Endothelial cell (in vitro differentiated cells): Measurements from ENCODE around the gene MNAT1. TPM values are rescaled to one million over a fixed set of nuclear protein-coding genes. Genes with fewer than 3 reads are reported as not detected.

ENCODE experiments used
- DNase-seq: peaks from one replicate; pipeline ENCODE4 v3.0.0; 2021; ENCODE audit warnings: low spot score
- H3K27ac Mint-ChIP-seq: one replicate; pipeline ENCODE4 v1.8.0; 2021; ENCODE audit warnings: mixed read lengths, inconsistent platforms; ENCODE audit not compliant: unreplicated experiment
- H3K27me3 Mint-ChIP-seq: one replicate; pipeline ENCODE4 v1.8.0; 2021; ENCODE audit warnings: mild to moderate bottlenecking, moderate library complexity, mixed read lengths, inconsistent platforms; ENCODE audit not compliant: unreplicated experiment
- H3K36me3 Mint-ChIP-seq: one replicate; pipeline ENCODE4 v1.8.0; 2021; ENCODE audit warnings: mild to moderate bottlenecking, low read depth, mixed read lengths, inconsistent platforms; ENCODE audit not compliant: unreplicated experiment
- H3K4me1 Mint-ChIP-seq: one replicate; pipeline ENCODE4 v1.8.0; 2021; ENCODE audit warnings: mild to moderate bottlenecking, mixed read lengths, inconsistent platforms; ENCODE audit not compliant: unreplicated experiment
- H3K4me3 Mint-ChIP-seq: one replicate; pipeline ENCODE4 v1.8.0; 2021; ENCODE audit warnings: mild to moderate bottlenecking, mixed read lengths, inconsistent platforms; ENCODE audit not compliant: unreplicated experiment
- H3K9me3 Mint-ChIP-seq: one replicate; pipeline ENCODE4 v1.8.0; 2021; ENCODE audit warnings: mixed read lengths, inconsistent platforms; ENCODE audit not compliant: unreplicated experiment
- total RNA-seq: library from RNA; stranded (reverse); fragmentation: NEBNext Ultra II Directional; extraction: Animal tissue kit (Norgen Biotek cat#: 25700); gene quantifications from one replicate; pipeline ENCODE4 v1.2.1, GENCODE V29; 2021; ENCODE audit not compliant: unreplicated experiment
- TF ChIP-seq, protein P1 (sequence below): fragments of 200-600 bp; sonication (generic); IDR thresholded peaks from one replicate; pipeline ENCODE4 v1.5.0; 2021; ENCODE audit warnings: antibody characterized with exemption; ENCODE audit not compliant: unreplicated experiment

MNAT1 gene
- total RNA-seq, 1 donor from 2014 or later, result 27.8 TPM

GRCh38 chr14:60700598-60700997 lies 34.0 kb upstream of the MNAT1 start:
- H3K4me3 Mint-ChIP-seq, result no peak overlapping the region
- TF ChIP-seq, protein P1, sequence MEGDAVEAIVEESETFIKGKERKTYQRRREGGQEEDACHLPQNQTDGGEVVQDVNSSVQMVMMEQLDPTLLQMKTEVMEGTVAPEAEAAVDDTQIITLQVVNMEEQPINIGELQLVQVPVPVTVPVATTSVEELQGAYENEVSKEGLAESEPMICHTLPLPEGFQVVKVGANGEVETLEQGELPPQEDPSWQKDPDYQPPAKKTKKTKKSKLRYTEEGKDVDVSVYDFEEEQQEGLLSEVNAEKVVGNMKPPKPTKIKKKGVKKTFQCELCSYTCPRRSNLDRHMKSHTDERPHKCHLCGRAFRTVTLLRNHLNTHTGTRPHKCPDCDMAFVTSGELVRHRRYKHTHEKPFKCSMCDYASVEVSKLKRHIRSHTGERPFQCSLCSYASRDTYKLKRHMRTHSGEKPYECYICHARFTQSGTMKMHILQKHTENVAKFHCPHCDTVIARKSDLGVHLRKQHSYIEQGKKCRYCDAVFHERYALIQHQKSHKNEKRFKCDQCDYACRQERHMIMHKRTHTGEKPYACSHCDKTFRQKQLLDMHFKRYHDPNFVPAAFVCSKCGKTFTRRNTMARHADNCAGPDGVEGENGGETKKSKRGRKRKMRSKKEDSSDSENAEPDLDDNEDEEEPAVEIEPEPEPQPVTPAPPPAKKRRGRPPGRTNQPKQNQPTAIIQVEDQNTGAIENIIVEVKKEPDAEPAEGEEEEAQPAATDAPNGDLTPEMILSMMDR, result no peak
- H3K4me1 Mint-ChIP-seq, result no peaks in the 10 kb centered on the region
- H3K27ac Mint-ChIP-seq, result no peak overlapping the region
- H3K36me3 Mint-ChIP-seq, result no peaks in the 10 kb centered on the region
- no peak for DNase-seq
- H3K9me3 Mint-ChIP-seq, result no peaks in the 10 kb centered on the region
- no peaks in the 10 kb centered on the region for H3K27me3 Mint-ChIP-seq

DNA sequence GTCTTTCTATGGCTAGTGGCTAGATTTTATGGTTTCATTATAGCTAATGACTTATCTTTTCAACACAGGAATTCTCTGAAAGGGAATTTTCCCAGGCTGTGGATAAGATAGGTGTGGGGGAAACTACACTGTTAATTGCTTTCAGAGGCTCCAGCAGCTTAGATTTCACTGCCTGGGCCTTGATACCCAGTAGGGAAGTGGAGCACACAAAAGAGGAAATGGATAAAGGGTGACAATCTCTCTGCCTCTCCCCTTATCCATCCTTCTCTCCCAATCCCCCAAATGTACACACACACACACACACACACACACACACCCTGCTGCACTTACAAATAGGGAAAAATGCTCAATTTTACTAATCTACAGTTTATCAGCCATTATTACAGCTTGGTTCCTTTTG lies 29.5 kb upstream of the MNAT1 start:
- DNase-seq, result no peak
- H3K36me3 Mint-ChIP-seq, result no peaks in the 10 kb centered on the region
- no peaks in the 10 kb centered on the region for H3K4me1 Mint-ChIP-seq
- H3K27me3 Mint-ChIP-seq, result no peaks in the 10 kb centered on the region
- TF ChIP-seq, protein P1, result no peak
- H3K27ac Mint-ChIP-seq, result no peak overlapping the region
- H3K4me3 Mint-ChIP-seq, result no peak overlapping the region
- no peaks in the 10 kb centered on the region for H3K9me3 Mint-ChIP-seq

GRCh38 chr14:60707858-60708257 lies 26.7 kb upstream of the MNAT1 start:
- TF ChIP-seq, protein P1, result no peak
- no peaks in the 10 kb centered on the region for H3K9me3 Mint-ChIP-seq
- H3K27me3 Mint-ChIP-seq, result no peaks in the 10 kb centered on the region
- H3K36me3 Mint-ChIP-seq, result no peaks in the 10 kb centered on the region
- no peaks in the 10 kb centered on the region for H3K4me1 Mint-ChIP-seq
- no peak overlapping the region for H3K27ac Mint-ChIP-seq
- no peak for DNase-seq
- no peak overlapping the region for H3K4me3 Mint-ChIP-seq

- TF ChIP-seq, protein P1, result no peak
- no peak for DNase-seq
- Mint-ChIP-seq H3K36me3 (no peaks in the 10 kb centered on the region), H3K9me3 (no peaks in the 10 kb centered on the region), H3K27ac (no peak overlapping the region), H3K27me3 (no peaks in the 10 kb centered on the region), H3K4me1 (no peaks in the 10 kb centered on the region), H3K4me3 (no peak overlapping the region)
Measured at GRCh38 chr14:60710494-60710893, 24.1 kb upstream of the MNAT1 start.

DNA sequence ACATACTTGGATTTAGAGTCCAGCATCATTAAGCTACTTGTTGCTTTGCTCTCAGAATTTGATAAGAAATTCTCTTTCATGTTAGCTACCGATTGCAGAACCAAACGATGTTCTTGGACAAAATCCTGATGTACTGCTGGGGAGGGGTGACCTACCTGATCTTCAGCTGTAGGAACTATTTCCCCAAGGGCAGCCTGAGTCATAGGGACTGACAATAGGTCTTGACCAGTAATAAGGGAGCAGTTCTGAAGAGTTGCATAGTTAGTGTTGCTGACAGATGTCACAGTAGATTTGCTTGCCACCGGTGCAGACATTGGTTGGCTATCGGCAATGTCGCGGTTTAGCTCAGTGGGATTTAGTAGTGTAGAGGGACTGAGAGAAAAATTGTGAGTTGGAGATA lies 21.0 kb upstream of the MNAT1 start:
- Mint-ChIP-seq H3K36me3 (no peaks in the 10 kb centered on the region), H3K27me3 (no peaks in the 10 kb centered on the region), H3K4me3 (no peak overlapping the region), H3K9me3 (no peaks in the 10 kb centered on the region), H3K27ac (no peak overlapping the region), H3K4me1 (no peaks in the 10 kb centered on the region)
- DNase-seq, result no peak
- TF ChIP-seq, protein P1, result no peak
